GM18508 (cell line): ENCODE results near the gene DEFB118.
"Not testable (repeated sequence)": the region's sequence is repeated elsewhere in the genome, so short reads cannot be mapped to it uniquely, and the experiment has no call there.

Source experiments
- ATAC-seq: cut with Tn5 transposase; IDR thresholded peaks from one replicate; pipeline ENCODE4 v1.9.1; 2021; ENCODE audit warnings: moderate number of reproducible peaks; ENCODE audit not compliant: insufficient read depth, unreplicated experiment

The DEFB118 gene, protein sequence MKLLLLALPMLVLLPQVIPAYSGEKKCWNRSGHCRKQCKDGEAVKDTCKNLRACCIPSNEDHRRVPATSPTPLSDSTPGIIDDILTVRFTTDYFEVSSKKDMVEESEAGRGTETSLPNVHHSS

DNA sequence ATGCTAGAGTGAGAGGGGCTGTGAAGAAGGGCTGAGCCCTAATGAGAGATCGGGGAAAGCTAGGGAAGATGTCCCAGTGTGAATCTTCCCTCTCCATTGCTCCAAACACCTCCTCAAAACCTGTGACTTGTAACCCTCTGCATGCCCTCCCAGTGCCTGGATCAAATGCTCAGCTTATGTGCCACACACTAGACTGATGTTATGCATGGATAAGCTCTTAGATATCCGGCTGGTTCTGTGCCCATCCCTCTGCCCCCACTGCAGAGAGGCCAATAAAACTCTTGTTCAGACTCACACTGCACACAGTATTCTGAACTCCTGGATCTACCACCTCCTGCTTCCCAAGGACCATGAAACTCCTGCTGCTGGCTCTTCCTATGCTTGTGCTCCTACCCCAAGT lies at the start of gene DEFB118:
Gene DEFB118, plus strand, starts transcription at position 301 of the 400 bp plus-strand sequence. Its CDS starts 50 bp downstream, at position 351.
- no peak for ATAC-seq

DNA sequence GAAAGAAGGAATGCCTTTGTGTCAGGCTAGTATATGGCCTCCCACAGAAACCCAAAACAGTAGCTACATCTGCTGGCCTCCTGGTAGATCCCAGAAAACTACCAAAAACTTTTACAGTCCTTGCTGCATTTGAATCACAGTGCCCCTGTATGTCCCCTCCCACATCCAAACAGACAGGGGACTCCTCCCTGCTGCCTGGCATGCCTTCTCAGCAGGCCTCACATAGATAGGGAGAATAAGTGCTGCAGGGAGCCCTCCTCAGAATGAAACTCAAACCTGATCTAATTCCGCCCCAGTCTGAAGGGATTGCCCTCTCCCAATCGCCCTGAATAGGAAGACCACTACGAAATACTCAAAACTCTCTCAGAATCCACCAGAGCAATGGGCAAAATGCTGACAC lies 45.9 kb upstream of the DEFB118 start:
- ATAC-seq: no peak

DNA sequence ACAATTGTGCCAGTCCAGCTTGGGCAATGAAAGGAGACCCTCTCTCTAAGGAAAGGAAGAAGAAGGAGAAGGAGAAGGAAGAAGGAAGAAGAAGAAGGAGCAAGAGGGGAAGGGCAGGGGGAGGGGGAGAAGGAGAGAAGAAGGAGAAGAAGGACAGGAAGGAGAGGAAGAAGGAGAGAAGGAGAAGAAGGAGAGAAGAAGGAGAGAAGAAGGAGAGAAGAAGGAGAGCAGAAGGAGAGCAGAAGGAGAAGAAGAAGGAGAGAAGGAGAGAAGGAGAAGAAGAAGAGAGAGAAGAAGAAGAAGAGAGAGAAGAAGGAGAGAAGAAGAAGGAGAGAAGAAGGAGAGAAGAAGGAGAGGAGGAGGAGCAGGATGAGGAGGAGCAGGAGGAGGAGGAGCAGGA lies 37.5 kb upstream of the DEFB118 start:
- no peak for ATAC-seq

DNA sequence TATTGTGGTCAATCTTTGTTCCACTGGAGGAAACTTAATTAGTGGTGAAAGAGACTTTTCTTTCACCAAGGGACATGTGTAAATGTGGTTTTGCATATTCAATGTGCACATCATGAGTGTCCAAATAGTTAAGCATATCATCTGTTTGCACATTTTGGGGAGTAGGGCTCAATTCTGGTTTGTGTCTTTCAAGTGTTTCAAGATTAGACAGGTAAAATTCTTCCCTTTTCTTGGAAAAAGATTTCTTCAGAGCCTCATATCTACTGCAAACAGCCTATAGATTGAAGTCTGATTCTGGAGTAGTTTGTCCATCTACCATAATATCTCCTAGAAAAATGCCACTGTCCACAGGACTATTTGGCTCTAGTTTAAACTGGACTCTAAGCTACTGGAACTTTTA lies 26.9 kb upstream of the DEFB118 start:
- ATAC-seq: no peak

DNA sequence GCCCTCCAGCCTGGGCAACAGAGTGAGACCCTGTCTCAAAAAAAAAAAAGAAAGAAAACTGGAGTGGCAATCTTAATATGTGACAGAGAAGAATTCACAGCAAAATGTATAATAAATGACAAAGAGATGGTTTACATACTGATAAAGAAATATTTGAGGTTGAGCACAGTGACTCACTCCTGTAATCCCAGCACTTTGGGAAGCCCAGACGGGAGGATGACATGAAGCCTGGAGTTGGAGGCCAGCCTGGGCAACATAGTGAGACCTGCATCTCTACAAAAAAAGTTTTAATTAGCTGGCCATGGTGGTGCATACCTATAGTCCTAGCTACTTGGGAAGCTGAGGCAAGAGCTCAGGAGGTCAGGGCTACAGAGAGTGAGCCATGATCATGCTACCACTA lies 12.4 kb upstream of the DEFB118 start:
- ATAC-seq: no peak

DNA sequence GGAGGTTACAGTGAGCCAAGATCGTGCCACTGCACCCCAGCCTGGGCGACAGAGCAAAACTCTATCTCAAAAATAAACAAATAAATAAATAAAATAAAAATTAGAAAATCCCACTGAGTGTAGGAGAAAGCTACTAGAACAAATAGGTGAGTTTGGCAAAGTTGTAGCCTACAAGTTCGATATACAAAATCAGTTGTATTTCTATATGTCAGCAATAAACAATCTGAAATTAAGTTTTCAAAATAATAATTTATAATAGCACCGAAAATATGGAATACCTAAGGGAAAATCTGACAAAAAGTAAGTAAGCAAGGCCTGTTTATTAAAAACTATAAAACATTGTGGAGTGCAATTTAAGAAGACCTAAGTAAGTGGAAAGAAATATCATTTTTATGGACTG lies 5.1 kb upstream of the DEFB118 start:
- ATAC-seq: no peak

DNA sequence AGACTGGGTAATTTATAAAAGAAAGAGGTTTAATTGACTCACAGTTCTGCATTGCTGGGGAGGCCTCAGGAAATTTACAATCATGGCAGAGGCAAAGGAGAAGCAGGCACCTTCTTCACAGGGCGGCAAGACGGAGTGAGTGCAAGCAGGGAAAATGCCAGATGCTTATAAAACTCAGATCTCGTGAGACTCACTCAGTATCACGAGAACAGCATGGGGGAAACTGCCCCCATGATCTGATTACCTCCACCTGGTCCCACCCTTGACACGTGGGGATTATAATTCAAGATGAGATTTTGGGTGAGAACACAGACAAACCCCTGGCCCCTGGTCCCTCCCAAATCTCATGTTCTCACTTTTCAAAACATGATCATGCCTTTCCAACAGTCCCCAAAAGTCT lies 4.1 kb upstream of the DEFB118 start:
- ATAC-seq: not testable (repeated sequence)

DNA sequence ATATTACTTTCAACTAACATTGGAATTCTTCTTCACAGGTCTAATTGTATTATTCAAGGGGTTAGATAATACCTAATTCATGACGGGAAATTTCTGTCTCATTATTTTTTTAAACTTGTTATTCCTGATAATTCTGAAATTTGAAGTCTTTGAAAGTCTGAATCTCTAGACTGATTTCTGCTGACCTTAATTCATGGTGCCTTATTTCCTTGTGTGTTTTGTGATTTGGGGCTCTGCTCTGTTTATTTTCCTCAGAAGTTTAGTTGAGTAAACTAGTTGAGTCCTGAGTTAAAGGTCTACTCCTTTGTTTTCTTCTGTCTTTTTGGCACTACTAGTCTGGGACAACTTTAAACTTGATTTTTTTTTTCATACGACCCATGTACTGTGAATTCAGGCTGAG lies 5.9 kb downstream of the DEFB118 start:
- ATAC-seq: no peak

DNA sequence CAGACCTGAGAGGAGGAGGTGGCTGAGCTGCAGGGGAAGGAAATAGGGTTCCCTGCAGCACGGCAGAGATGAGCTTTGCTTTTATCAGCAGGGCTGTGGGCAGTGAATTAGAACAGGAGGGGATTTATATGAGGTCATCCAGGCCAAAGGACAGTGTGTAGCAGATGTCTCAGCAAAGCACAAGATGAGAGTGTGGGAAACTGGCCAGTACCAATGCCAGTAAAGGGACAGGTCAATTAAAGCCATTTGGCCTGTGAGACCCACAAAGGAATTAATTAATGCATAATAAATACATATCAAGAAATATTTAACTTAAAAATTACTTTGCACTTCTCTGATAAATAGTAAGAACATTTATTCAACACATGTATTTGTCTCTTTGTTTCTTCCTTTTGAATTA lies 22.1 kb downstream of the DEFB118 start, which contains the start of gene DEFB119:
Gene DEFB119, minus strand, starts transcription at position 101 of the 400 bp plus-strand sequence. CDS start 107 bp downstream, outside the sequence.
- no peak for ATAC-seq

DNA sequence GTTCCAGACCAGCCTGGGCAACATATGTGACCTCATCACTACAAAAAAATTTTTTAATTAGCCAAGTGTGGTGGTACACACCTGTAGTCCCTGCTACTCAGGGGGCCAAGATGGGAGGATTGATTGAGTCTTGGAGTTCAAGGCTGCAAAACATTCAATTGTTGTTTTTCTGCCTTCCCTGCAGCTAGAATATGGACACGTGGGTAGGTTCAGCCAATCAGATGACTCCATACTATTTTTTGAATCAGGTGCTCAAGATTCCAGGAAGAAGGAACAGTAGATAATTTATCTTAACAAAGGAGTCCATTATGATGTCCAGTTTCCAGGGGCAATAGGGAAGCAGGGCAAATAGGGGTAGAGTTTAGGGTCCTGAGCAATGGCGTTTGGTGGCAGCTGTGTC lies 24.4 kb downstream of the DEFB118 start:
- no peak for ATAC-seq

DNA sequence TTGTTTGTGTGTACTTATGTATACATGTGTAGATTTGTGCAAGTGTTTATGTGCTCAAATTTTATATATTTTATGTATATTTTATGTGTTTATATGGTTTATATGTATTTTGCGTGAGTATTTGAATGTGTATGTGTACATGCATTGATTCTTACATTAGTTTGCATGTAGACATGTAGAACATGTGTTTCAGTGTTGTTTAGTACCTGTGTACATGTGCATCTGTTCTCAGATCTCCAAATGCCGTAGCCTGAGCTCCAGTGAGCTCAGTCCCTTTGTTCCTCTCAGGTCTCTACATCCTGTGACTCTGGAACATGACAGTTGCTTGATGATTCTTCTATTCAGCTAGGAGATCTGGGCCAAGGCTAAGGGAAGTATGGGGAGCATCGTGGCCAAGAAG lies 26.5 kb downstream of the DEFB118 start:
- no peak for ATAC-seq

DNA sequence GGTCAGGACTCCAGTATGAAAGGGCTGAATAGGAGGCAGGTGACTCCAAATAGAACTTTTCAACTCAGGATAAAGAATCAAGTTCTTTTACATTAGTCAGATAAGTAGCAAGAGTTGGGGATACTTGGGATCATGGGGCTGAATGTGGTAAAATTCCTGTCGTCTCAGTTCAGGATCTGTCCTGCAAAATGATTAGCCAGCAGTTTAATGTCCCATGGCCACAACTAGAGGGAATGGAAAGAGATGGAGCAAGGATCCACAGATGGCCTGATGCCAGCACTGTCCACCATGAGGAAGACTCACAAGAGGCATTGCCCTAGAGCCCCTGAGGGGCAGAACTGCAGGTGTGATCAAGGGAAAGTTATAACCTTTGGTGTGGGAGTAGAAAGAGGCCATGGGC lies 35.5 kb downstream of the DEFB118 start:
- ATAC-seq: no peak

DNA sequence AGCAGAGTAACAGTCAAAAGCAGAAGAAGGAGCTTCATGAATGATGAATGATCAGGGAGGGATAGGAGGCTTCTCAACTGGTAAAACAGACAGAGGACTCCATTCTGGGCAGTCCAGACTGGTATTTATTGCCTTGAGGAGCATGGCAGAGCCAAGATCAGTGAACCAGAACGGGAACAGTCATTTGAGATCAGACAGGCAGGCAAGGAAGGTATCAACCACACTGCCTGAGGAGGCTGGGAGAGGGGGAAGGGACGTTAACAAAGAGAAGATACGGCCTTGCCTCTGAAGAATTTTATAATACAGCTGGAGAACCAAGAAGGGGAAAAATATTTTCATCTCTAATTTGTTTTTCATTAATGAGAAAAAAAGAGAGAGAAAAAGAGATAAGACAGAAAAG lies 37.7 kb downstream of the DEFB118 start, which contains the start of gene DEFB121:
Gene DEFB121, minus strand, starts transcription at position 101 of the 400 bp plus-strand sequence. Its CDS starts 63 bp downstream, at position 38.
- no peak for ATAC-seq

DNA sequence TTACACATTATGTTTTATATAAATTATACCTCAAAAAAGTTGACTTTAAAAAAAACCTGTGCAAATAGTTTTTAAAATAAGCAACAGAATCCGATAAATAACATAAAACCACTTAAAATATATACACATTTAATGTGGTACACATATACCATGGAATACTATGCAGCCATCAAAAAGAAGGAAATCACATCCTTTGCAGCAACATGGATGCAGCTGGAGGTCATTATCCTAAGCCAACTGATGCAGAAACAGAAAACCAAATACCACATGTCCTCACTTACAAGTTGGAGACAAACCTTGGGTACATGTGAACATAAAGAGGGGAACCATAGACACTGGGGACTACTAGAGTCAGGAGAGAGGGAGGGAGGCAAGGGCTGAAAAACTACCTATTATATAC lies 41.6 kb downstream of the DEFB118 start:
- no peak for ATAC-seq

DNA sequence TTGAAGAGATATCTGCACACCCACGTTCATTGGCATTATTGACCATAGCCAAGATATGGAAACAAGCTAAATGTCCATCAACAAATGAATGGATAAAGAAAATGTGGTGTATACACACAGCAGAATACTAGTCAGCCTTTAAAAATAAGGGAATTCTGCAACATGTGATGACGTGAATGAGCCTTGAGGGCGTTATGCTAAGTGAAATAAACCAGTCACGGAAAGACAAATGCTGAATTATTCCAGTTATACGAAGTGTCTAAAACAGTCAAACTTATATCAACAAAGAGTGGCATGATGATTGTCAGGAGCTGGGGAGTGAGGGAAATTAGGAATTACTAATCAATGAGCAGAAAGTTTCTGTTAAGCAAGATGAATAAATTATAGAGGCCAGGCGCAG lies 46.0 kb downstream of the DEFB118 start:
- ATAC-seq: no peak

DNA sequence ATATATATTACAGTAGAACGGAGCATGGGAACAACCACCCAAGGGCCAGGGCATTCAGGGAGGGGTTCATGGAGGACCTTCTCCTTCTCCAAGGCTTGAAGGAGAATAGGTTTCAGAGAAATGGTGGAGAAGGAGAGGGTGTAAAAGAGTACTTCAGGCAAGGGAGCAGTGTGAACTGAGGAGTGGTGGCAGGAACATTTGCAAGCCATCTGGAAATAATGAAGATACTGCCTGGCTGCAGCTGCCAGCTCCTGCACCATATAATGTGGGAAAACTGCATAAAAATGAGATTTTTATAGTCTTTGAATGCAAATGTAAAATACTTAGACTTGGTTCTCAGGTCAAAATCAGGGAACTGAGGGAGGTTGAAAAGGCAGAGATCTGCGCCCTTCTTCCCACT lies 47.3 kb downstream of the DEFB118 start:
- no peak for ATAC-seq

DNA sequence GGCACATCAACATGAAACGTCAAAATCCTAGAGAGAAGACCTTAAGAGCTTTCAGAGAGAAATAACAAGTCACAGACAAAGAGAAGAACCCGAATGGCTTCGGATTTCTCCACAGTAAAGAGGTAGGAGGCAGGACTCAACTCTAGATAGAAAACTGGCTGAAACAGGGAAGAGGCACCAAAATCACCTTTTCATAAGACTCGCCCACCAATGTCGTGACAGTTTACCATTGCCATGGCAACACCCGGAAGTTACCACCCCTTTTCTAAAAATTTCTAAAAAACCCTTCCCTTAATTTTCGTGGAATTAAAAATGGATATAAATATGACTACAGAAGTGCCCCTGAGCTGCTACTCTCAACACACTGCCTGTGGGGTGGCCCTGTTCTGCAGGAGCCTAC lies 49.9 kb downstream of the DEFB118 start:
- no peak for ATAC-seq
